Measurements from ENCODE around the gene NHP2. TPM values are rescaled to one million over a fixed set of nuclear protein-coding genes. Genes with fewer than 3 reads are reported as not detected.

Gene NHP2
- total and polyA plus RNA-seq, 9 of the 15 experiments (the other 6 are each of a cell fraction or from before 2014, with no cell fraction given), result 52.8 to 622 (median 144) TPM

DNA sequence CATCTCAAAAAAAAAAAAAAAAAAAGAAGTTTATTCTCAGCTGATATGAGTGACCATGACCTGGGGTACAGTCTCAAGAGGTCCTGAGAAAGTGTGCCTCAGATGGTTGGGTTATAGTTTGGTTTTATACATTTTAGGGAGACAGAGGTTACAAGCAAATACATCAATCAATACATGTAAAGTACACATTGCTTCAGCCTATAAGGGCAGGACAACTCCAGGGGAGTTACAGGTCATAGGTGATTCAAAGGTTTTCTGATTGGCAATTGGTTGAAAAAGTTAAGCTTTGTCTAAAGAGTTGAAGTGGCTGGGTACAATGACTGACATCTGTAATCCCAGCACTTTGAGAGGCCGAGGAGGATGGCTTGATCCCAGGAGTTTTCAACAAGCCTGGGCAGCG, 35.7 kb upstream of the NHP2 start:
- POLR2A ChIA-PET, result no interaction called here

More for the DNA sequence above, 35.7 kb upstream of the NHP2 start:
- no peak overlapping the region for H2AFZ ChIP-seq (ENCODE audit: low read depth, low read length)
- TF ChIP-seq, protein P1, sequence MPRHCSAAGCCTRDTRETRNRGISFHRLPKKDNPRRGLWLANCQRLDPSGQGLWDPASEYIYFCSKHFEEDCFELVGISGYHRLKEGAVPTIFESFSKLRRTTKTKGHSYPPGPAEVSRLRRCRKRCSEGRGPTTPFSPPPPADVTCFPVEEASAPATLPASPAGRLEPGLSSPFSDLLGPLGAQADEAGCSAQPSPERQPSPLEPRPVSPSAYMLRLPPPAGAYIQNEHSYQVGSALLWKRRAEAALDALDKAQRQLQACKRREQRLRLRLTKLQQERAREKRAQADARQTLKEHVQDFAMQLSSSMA (CRISPR knock-in tag; IDR thresholded peaks at IDR 0.05), result no peak
- no peak for TF ChIP-seq PTRF (tag; IDR thresholded peaks at IDR 0.05)
- TF ChIP-seq E4F1 (CRISPR knock-in tag; IDR thresholded peaks at IDR 0.05; ENCODE audit: borderline replicate concordance), result no peak
- TF ChIP-seq ATF2 (CRISPR knock-in tag; IDR thresholded peaks at IDR 0.05), result no peak
- TF ChIP-seq, protein P2, sequence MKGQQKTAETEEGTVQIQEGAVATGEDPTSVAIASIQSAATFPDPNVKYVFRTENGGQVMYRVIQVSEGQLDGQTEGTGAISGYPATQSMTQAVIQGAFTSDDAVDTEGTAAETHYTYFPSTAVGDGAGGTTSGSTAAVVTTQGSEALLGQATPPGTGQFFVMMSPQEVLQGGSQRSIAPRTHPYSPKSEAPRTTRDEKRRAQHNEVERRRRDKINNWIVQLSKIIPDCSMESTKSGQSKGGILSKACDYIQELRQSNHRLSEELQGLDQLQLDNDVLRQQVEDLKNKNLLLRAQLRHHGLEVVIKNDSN (CRISPR knock-in tag; IDR thresholded peaks at IDR 0.05), result no peak
- no peak for TF ChIP-seq ZBTB34 (CRISPR knock-in tag; IDR thresholded peaks at IDR 0.05)
- no peak for TF ChIP-seq ZKSCAN8 (CRISPR knock-in tag; IDR thresholded peaks at IDR 0.05)
- H3K4me1 ChIP-seq (replicated peaks in 1 of 2; ENCODE audit: control insufficient read depth in 2 of 2, insufficient read depth in 2 of 2, low read length in 2 of 2), result peaks cover 5 to 14% of the 10 kb centered on the region in 2 experiments; a peak in 3 of 5 replicates
- DNase-seq (ENCODE audit: extremely low read depth in 1 of 4, low spot score in 3 of 4), result no peak
- 3% methylated on average over 2 of the region's 2 CpGs for WGBS (ENCODE audit: insufficient coverage, low coverage, missing lambda C conversion rate)
- no peak for ATAC-seq
- H3K79me2 ChIP-seq (ENCODE audit: control insufficient read depth, insufficient read depth, low read length), result no peaks in the 10 kb centered on the region
- FAIRE-seq, result no peak
- intact Hi-C loops (cut with micrococcal nuclease) (no loop called here), in situ Hi-C loops (cut with MboI) (no loop called here)
- H3K27ac ChIP-seq (ENCODE audit: extremely low read depth, low read depth, low read length), result no peak overlapping the region
- peaks cover 0 to 8% of the 10 kb centered on the region in 2 experiments; a peak in 3 of 5 replicates for H3K27me3 ChIP-seq (ENCODE audit: control insufficient read depth in 2 of 2, insufficient read depth in 2 of 2, low read length in 2 of 2)
- no peak overlapping the region for H3K9ac ChIP-seq (ENCODE audit: insufficient read depth in 1 of 2, low read depth in 2 of 2, low read length in 2 of 2)
- no peak overlapping the region for H3K4me3 ChIP-seq
- no peaks in the 10 kb centered on the region; the same call in 1 of the 2 replicates for H3K9me3 ChIP-seq (replicated peaks; ENCODE audit: control insufficient read depth, insufficient read depth, low read depth, low read length)
- H3K36me3 ChIP-seq (ENCODE audit: control insufficient read depth, insufficient read depth, low read length), result no peaks in the 10 kb centered on the region
- no TSS peak for BruUV-seq (replicated peaks)
- CTCF ChIA-PET (ENCODE audit: low intra/inter-chr PET ratio), result no interaction called here
- H3K9me1 ChIP-seq (ENCODE audit: control insufficient read depth, insufficient read depth, low read length), result no peaks in the 10 kb centered on the region
- no peak overlapping the region for H3K4me2 ChIP-seq (ENCODE audit: insufficient read depth, low read length)
- H4K20me1 ChIP-seq (replicated peaks; ENCODE audit: control insufficient read depth, insufficient read depth, low read length), result no peaks in the 10 kb centered on the region

Data from K562 (cell line).